GM18505 (cell line): ENCODE results near the gene DNAAF5.

Experiments
- ATAC-seq: cut with Tn5 transposase; IDR thresholded peaks from one replicate; pipeline ENCODE4 v1.9.1; 2021; ENCODE audit not compliant: unreplicated experiment
- POLR2A ChIP-seq: IDR thresholded peaks from 4 replicates; pipeline ENCODE4 v1.6.1; 2011; ENCODE audit warnings: borderline replicate concordance; ENCODE audit not compliant: insufficient read depth, insufficient read length; ENCODE audit errors: extremely low read depth

Gene DNAAF5

DNA sequence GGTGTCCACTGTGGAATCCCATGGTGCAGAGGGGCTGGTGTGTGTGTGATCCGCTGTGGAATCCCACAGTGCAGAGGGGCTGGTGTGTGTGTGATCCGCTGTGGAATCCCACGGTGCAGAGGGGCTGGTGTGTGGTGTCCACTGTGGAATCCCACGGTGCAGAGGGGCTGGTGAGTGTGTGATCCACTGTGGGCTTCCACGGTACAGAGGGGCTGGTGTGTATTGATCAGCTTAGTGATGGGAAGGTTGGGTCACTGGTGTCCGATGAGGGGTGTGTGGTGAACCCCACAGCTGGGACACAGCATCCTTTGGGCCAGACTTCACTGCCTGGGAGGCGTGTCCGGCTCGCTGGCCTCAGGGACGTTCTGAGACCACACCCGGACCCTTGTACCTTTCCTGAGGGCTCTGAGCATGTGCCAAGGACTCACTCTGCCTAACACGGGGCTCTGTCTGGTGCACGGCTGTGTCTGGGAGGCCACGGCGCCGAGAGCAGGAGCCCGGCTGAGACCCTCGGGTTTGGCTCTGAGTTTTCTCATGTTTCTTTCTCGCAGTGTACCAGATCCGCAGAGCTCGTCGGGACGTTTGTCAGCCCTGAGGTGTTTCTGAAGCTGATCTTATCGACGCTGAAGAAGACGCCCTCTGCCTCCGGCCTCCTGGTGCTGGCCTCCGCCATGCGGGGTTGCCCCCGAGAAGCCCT, 29.9 kb downstream of the DNAAF5 start:
- TF ChIP-seq POLR2A = no peak
- no peak for ATAC-seq

DNA sequence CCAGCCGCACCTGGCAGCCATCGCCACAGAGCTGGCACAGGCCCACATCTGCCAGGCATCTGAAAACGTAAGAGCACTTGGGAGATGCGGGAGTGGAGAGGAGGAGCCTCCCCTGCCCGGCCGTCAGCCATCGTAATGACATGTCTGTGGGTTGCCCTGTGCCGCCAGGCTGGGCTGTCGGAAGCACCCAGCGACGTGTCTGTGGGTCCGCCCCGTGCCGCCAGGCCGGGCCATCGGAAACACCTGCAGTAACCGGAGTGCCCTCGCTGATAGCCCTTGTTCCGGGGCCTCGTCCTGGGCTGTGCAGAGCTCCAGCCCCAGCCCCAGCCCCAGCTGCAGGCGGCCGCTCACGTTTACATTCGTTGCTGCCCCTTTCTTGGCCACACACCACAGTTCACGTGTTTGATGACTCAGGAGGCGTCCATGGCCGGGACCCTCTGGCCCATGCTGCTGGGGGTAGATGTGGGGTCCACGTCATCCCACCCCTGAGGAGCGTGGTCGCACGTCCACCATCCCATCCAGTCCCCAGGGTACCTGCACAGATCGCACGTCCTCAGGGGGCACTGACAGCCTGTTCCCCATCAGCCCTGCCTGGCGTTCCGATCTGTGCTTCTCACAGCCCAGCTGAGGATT, 30.5 kb downstream of the DNAAF5 start:
- TF ChIP-seq POLR2A = no peak
- no peak for ATAC-seq

DNA sequence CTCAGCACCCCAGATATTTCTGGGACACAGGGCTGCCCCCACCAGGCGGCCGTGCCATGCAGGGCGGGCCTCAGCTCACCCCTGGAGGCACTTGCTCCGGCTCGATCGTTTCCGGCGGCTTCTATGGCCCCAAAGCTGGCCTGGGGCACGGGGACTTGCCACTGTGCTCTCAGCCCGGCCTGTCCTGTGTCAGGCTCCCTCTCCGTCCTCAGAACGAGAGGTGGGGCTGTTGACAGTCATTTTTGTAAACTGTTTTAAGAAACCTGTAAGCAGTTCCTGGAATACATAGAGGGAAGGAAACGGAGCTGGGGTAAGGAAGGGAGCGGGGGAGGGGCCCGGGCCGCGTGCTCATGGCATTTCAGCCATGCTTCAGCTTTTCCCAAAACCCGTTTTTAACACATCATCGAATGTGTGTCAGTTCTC, 31.3 kb downstream of the DNAAF5 start:
- ATAC-seq = no peak

DNA sequence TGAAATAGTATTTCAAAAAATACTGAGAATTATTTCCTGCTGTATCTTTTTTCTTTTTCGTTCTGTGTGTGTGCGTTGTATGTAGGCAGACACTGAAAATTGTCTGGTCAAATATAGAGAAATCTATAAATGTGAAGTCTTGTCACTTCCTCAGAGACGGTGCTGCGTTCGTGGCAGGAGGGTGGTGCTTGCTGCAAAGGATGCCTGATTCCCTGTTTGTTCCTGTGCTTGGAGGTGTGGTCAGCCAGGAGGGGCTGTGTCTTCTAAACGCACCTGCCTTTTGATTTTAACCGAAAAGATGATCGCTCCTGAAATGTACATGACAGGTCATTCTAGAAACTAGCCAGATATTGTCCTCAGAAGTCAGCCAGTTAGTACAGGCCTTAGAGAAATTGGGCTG, 33.1 kb downstream of the DNAAF5 start:
- TF ChIP-seq POLR2A = no peak

More for the DNA sequence above, 31.3 kb downstream of the DNAAF5 start:
- no peak for TF ChIP-seq POLR2A

DNA sequence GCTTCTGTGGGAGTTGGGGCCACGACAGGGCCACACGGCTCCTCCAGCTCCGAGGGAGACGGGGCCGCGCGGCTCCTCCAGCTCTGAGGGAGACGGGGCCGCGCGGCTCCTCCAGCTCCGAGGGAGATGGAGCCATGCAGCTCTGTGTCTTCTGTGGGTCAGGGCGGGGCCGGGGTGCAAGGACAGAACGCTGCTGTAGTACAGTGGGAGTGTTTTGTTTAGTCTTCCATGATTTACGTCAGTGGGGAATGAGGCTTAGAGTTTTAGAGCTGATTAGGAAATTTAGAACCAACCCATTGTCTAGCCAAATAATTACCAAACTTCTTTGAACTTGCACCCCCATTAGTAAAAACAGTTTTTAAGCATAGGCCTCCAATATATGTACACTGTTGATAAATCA, 33.5 kb downstream of the DNAAF5 start:
- no peak for TF ChIP-seq POLR2A
- ATAC-seq = no peak

More for the DNA sequence above, 33.1 kb downstream of the DNAAF5 start:
- ATAC-seq = no peak

DNA sequence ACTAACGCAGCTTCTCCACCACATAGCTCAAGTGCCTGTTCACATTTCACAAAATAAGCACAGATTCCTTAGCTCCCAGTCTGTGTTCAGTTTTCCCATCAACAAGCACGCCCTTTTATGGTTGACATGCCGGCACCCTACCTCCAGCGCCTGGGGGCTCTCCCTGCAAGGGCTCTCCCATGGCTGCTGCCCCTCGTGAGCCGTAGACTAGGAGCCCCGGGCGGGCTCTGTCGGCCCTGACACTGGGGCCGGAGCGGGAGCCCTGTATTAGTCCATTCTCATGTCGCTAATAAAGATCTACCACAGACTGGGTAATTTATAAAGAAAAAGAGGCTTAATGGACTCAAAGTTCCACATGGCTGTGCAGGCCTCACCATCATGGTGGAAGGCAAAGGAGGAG, 34.6 kb downstream of the DNAAF5 start:
- ATAC-seq = no peak
- no peak for TF ChIP-seq POLR2A

DNA sequence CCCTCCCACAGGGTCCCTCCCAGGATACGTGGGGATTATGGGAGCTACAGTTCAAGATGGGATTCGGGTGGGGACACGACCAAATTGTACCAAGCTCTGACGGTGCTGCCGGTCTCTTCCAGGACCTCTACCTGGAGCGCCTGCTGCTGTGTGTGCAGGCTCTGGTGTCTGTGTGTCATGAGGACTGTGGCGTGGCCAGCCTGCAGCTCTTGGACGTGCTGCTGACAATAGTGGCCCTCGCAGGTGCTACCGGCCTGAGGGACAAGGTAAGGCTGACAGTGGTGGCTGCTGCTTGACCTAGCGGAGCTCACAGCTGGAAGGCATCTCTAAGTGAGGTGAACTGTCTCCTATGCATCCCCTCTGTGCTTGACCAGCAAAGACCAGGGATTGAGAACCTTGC, 35.1 kb downstream of the DNAAF5 start:
- TF ChIP-seq POLR2A = no peak
- no peak for ATAC-seq

DNA sequence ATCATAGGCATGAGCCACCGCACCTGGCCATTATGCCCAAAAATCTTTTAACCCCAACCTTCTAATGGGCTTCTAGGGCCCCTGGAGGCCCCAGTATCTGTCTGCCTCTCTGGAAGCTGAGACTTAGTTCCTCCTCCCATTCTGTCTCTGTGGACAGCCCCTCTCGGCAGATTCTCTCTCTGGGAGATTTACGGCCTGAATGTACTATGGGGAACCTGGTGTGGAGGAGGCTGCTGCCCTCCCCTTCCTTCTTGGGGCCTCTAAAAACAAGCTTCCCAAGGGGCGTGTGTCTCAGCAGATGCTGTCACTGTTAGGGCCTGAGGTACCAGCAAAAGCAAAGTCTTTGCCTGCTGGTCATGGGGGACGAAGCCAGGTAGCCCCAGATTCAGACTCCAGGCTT, 36.4 kb downstream of the DNAAF5 start:
- no peak for TF ChIP-seq POLR2A
- ATAC-seq = no peak

DNA sequence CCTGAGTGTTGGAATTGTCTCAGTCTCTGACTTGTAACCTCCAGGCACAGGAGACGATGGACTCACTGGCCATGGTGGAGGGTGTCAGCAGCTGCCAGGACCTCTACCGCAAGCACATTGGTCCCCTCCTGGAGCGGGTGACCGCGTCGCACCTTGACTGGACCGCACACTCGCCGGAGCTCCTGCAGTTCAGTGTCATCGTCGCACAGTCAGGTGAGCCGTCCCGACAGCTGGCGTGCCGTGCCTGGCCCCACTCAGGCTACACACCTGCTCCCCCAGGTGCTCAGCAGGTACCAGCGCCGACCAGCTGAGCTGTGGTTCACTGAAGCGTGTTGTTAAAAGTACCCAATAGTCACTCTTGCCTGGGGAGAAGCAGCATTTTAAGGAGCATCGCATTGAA, 37.3 kb downstream of the DNAAF5 start:
- no peak for ATAC-seq
- no peak for TF ChIP-seq POLR2A

DNA sequence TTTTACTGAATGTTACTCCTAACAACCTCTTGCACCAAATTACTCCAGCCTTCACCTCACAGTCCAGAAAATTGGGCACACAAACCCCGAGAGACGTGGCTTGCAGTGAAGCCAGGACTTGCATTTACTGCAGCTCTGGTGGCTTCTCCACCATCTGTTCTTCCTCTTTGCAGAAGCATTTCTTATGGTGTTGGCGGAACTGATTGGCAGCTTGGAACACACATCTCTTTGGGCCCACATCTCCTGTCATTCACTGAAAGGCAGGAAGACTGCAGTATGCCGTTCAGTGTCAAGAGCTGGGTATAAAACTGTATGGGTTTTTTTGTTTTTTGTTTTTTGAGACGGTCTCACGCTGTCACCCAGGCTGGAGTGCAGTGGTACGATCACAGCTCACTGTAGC, 38.9 kb downstream of the DNAAF5 start:
- TF ChIP-seq POLR2A = no peak
- ATAC-seq = no peak

DNA sequence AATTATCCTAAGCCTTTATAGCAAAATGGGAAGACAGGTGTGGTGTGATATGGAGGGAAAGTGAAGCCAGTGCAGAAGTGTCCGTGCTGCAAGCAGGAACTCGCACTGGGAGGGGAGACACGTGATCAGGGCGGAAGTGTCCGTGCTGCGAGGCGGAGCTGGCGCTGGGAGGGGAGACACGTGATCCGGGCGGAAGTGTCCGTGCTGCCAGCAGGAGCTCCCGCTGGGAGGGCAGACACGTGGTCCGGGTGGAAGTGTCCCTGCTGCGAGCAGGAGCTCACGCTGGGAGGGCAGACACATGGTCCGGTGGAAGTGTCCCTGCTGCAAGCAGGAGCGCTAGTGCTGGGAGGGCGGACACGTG, 41.1 kb downstream of the DNAAF5 start:
- TF ChIP-seq POLR2A = no peak
- no peak for ATAC-seq

DNA sequence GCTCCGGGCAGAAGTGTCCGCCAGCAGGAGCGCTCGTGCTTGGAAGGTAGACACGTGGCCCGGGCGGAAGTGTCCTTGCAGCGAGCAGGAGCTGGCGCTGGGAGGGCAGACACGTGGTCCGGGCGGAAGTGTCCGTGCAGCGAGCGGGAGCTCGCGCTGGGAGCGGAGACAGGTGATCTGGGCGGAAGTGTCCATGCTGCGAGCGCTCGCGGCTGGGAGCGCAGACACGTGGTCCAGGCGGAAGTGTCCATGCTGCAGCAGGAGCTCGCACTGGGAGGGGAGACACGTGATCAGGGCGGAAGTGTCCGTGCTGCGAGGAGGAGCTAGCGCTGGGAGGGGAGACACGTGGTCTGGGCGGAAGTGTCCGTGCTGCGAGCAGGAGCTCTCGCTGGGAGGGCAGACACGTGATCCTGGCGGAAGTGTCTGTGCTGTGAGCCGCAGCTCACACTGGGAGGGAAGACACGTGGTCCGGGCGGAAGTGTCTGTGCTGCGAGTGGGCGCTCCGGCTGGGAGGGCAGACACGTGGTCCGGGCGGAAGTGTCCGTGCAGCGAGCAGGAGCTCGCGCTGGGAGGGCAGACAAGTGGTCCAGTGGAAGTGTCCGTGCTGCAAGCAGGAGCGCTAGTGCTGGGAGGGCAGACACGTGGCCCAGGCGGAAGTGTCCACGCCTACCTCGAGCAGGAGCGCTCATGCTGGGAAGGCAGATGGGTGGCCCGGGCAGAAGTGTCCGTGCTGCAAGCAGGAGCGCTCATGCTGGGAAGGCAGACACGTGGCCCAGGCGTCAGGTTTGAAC, 41.6 kb downstream of the DNAAF5 start:
- ATAC-seq = no peak
- no peak for TF ChIP-seq POLR2A

DNA sequence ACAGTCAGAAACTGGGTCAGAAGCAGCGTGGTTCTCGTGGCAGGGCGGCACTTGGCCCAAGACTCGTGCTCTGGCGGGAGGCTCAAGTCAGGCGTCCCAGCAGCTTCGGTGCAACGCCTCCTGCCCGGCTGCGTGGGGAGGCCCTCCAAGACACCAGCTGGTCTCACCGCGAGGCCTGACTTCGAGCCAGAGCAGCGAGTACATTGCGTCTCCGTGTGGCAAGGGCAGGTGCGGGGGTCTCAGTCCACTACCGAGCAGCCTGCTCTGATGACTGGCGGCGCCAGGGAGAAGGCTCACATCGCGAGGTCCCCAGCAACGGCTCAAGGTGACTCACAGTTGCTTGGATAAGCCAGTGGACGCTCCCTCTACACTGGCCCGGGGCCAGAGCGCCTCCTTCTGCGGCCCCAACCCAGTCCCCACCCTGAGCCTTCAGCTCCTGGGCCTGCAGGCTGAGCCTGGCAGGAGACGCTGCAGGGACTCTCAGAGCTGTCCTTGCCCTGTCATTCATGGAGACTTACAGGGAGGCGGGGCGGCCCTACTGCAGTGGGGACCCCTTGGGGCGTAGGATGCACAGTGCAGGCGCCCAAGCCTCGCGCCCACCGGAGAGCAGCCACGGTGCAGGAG, 42.5 kb downstream of the DNAAF5 start:
- no peak for ATAC-seq
- TF ChIP-seq POLR2A = no peak
